Measurements from ENCODE around the gene SUMO4.

The SUMO4 gene

GRCh38 chr6:149445573-149445972 lies 45.5 kb downstream of the SUMO4 start:
- DNase-seq (ENCODE audit: low read depth): no peak
- TF ChIP-seq CTCF (IDR thresholded peaks at IDR 0.05; ENCODE audit: low read depth, low read length): no peak
- TF ChIP-seq POLR2A (IDR thresholded peaks at IDR 0.05; ENCODE audit: extremely low read depth, insufficient read length): no peak
- H3K4me3 ChIP-seq (ENCODE audit: low read depth, low read length): no peak overlapping the region

- no peak overlapping the region for H3K4me3 ChIP-seq (ENCODE audit: low read depth, low read length)
- DNase-seq (ENCODE audit: low read depth): no peak
- TF ChIP-seq MAX (IDR thresholded peaks at IDR 0.05; ENCODE audit: low read depth, low read length) (no peak), POLR2A (IDR thresholded peaks at IDR 0.05; ENCODE audit: extremely low read depth, insufficient read length) (no peak), MYC (IDR thresholded peaks at IDR 0.05; ENCODE audit: low read depth, low read length) (no peak), CTCF (IDR thresholded peaks at IDR 0.05; ENCODE audit: low read depth, low read length) (no peak)
Observed at GRCh38 chr6:149446791-149447376, 46.8 kb downstream of the SUMO4 start.

GRCh38 chr6:149448821-149449453 lies 48.9 kb downstream of the SUMO4 start:
- no peak for TF ChIP-seq MYC (IDR thresholded peaks at IDR 0.05; ENCODE audit: low read depth, low read length)
- no peak for TF ChIP-seq POLR2A (IDR thresholded peaks at IDR 0.05; ENCODE audit: extremely low read depth, insufficient read length)
- TF ChIP-seq CTCF (IDR thresholded peaks at IDR 0.05; ENCODE audit: low read depth, low read length): no peak
- no peak for TF ChIP-seq MAX (IDR thresholded peaks at IDR 0.05; ENCODE audit: low read depth, low read length)
- no peak for DNase-seq (ENCODE audit: low read depth)
- no peak overlapping the region for H3K4me3 ChIP-seq (ENCODE audit: low read depth, low read length)

GRCh38 chr6:149449831-149450678 lies 50.0 kb downstream of the SUMO4 start:
- DNase-seq (ENCODE audit: low read depth): no peak
- TF ChIP-seq MYC (IDR thresholded peaks at IDR 0.05; ENCODE audit: low read depth, low read length) (no peak), CTCF (IDR thresholded peaks at IDR 0.05; ENCODE audit: low read depth, low read length) (no peak), MAX (IDR thresholded peaks at IDR 0.05; ENCODE audit: low read depth, low read length) (no peak), POLR2A (IDR thresholded peaks at IDR 0.05; ENCODE audit: extremely low read depth, insufficient read length) (no peak)
- no peak overlapping the region for H3K4me3 ChIP-seq (ENCODE audit: low read depth, low read length)

Data from NB4 (cell line).